ENCODE data around the gene PWWP3B. TPM values are rescaled to one million over a fixed set of nuclear protein-coding genes. Genes with fewer than 3 reads are reported as not detected.
"Not testable (repeated sequence)": the region's sequence is repeated elsewhere in the genome, so short reads cannot be mapped to it uniquely, and the experiment has no call there.

The PWWP3B gene
- total and polyA plus RNA-seq, 10 of the 15 experiments (the other 5 are each of a cell fraction or from before 2014, with no cell fraction given): 0.03 TPM; not detected in 9

DNA sequence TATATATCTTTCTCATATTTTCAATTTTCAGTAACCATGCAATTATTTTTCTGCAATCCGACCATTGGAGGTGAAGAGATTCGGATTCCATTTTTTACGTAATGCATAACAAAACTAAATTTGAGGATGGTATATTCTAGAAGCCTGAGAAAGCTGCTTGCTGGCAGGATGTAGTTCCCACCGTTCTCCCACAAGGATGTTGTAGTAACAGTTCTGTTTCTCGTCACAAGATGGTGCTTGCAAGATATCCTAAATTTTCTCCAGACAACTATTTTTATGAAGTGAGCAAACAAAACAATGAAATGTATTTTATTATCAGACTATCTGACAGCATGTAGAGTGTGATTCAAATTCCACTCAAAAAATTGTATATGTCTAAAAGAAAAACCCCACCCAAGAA, 10.7 kb downstream of the PWWP3B start (continued):
- TF ChIP-seq, protein P1, sequence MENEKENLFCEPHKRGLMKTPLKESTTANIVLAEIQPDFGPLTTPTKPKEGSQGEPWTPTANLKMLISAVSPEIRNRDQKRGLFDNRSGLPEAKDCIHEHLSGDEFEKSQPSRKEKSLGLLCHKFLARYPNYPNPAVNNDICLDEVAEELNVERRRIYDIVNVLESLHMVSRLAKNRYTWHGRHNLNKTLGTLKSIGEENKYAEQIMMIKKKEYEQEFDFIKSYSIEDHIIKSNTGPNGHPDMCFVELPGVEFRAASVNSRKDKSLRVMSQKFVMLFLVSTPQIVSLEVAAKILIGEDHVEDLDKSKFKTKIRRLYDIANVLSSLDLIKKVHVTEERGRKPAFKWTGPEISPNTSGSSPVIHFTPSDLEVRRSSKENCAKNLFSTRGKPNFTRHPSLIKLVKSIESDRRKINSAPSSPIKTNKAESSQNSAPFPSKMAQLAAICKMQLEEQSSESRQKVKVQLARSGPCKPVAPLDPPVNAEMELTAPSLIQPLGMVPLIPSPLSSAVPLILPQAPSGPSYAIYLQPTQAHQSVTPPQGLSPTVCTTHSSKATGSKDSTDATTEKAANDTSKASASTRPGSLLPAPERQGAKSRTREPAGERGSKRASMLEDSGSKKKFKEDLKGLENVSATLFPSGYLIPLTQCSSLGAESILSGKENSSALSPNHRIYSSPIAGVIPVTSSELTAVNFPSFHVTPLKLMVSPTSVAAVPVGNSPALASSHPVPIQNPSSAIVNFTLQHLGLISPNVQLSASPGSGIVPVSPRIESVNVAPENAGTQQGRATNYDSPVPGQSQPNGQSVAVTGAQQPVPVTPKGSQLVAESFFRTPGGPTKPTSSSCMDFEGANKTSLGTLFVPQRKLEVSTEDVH (IDR thresholded peaks at IDR 0.05; ENCODE audit: low read depth, partially characterized antibody): no peak
- TF ChIP-seq CHD1 (IDR thresholded peaks at IDR 0.05; ENCODE audit: low read depth, low read length) (no peak), PRDM15 (CRISPR knock-in tag; IDR thresholded peaks at IDR 0.05) (no peak), POLR2AphosphoS5 (IDR thresholded peaks at IDR 0.05; ENCODE audit: low read length) (no peak), ETV6 (conservative IDR thresholded peaks at IDR 0.05 in 1 of 2, IDR thresholded peaks at IDR 0.05 in 1 of 2; ENCODE audit: borderline replicate concordance in 1 of 2, low read depth in 1 of 2) (no peak), LARP7 (IDR thresholded peaks at IDR 0.05) (no peak), SMARCA5 (IDR thresholded peaks at IDR 0.05) (no peak), RBBP5 (conservative IDR thresholded peaks at IDR 0.05) (no peak)

- RAD21 ChIA-PET (ENCODE audit: unreplicated experiment); H3K4me3 ChIP-seq; BruUV-seq (replicated peaks); H3K27me3 ChIP-seq (replicated peaks in 1 of 2; ENCODE audit: control insufficient read depth in 2 of 2, insufficient read depth in 2 of 2, low read length in 1 of 2); FAIRE-seq; ATAC-seq; H3K4me2 ChIP-seq (ENCODE audit: control insufficient read depth, insufficient read depth); H3K9ac ChIP-seq (ENCODE audit: control insufficient read depth, insufficient read depth, low read length); POLR2A ChIA-PET; H3K79me2 ChIP-seq (ENCODE audit: control insufficient read depth, insufficient read depth, low read length); intact Hi-C loops (cut with micrococcal nuclease; ENCODE audit: unreplicated experiment); SMC1A ChIA-PET (ENCODE audit: uncharacterized antibody, unreplicated experiment); H3K9me3 ChIP-seq (replicated peaks; ENCODE audit: control insufficient read depth, insufficient read depth, low read length); in situ Hi-C loops (cut with MboI); H3K4me1 ChIP-seq (ENCODE audit: control insufficient read depth, insufficient read depth, low read length); H3K27ac ChIP-seq (ENCODE audit: control insufficient read depth, insufficient read depth); CTCF ChIA-PET; DNase-seq (ENCODE audit: low read depth, low spot score); H4K20me1 ChIP-seq (ENCODE audit: control insufficient read depth, insufficient read depth); H3K36me3 ChIP-seq (ENCODE audit: control insufficient read depth in 2 of 2, insufficient read depth in 2 of 2, low read length in 1 of 2); H2AFZ ChIP-seq (ENCODE audit: control insufficient read depth, low read depth, low read length): not testable (repeated sequence)
- WGBS (ENCODE audit: insufficient coverage, insufficient replicate concordance, low lambda C conversion rate, missing lambda C conversion rate): 26% methylated on average over 6 of the region's 6 CpGs
These were observed 15.6 kb downstream of the PWWP3B start for GRCh38 chrX:106183685-106184084.
